CD14-positive monocyte (primary cell): ENCODE results near the gene INPP4A. TPM values are rescaled to one million over a fixed set of nuclear protein-coding genes. Genes with fewer than 3 reads are reported as not detected.

ENCODE experiments used
- DNase-seq, 3 donors: peaks; one replicate each; pipeline ENCODE4 v3.0.0-alpha.2; 2011 to 2022
- H2AFZ ChIP-seq: 2 replicates; pipeline ENCODE4 v1.6.0; 2012; ENCODE audit warnings: mild to moderate bottlenecking, low read depth, low read length, inconsistent platforms; ENCODE audit not compliant: insufficient read depth, poor library complexity, severe bottlenecking
- H3K27ac ChIP-seq, 2 donors: 1 replicate in 1 of 2; 2 replicates in 1 of 2; pipeline ENCODE4 v1.5.1; 2012 to 2013; ENCODE audit warnings: low read length in 2 of 2, control low read depth in 1 of 2, inconsistent platforms in 1 of 2, low read depth in 1 of 2, mild to moderate bottlenecking in 1 of 2
- H3K27me3 ChIP-seq, 2 donors: one replicate each; pipeline versions ENCODE4 v1.6.0 to v1.6.1; 2011 to 2013; ENCODE audit warnings: low read length in 2 of 2; ENCODE audit not compliant: control insufficient read depth in 2 of 2, insufficient read depth in 2 of 2
- H3K36me3 ChIP-seq, 2 donors: replicated peaks in 1 of 2; 1 replicate in 1 of 2; 2 replicates in 1 of 2; pipeline versions ENCODE4 v1.5.1 to v1.6.1; 2012 to 2013; ENCODE audit warnings: low read length in 2 of 2, control low read depth in 1 of 2, inconsistent platforms in 1 of 2, mild to moderate bottlenecking in 1 of 2; ENCODE audit not compliant: insufficient read depth in 2 of 2, control insufficient read depth in 1 of 2
- H3K4me1 ChIP-seq, 2 donors: 1 replicate in 1 of 2; 2 replicates in 1 of 2; pipeline versions ENCODE4 v1.5.1 to v1.6.1; 2012 to 2013; ENCODE audit warnings: low read length in 2 of 2, control low read depth in 1 of 2, inconsistent platforms in 1 of 2, mild to moderate bottlenecking in 1 of 2, moderate library complexity in 1 of 2; ENCODE audit not compliant: insufficient read depth in 2 of 2, control insufficient read depth in 1 of 2
- H3K4me2 ChIP-seq: replicated peaks from 2 replicates; pipeline ENCODE3; 2012; ENCODE audit warnings: low read length, moderate library complexity, mild to moderate bottlenecking; ENCODE audit not compliant: poor library complexity, severe bottlenecking; ENCODE audit errors: extremely low read depth
- H3K4me3 ChIP-seq, 3 experiments: fragments of 200-600 bp in 1 of 3; sonication (generic) in 1 of 3; replicated peaks in 1 of 3; 1 replicate in 2 of 3; 2 replicates in 1 of 3; pipeline ENCODE4 v1.5.1; 2011 to 2013; ENCODE audit warnings: low read length in 3 of 3, mild to moderate bottlenecking in 3 of 3, control low read depth in 2 of 3, low read depth in 2 of 3, inconsistent platforms in 1 of 3, moderate library complexity in 1 of 3
- H3K79me2 ChIP-seq: 2 replicates; pipeline ENCODE4 v1.6.0; 2012; ENCODE audit warnings: mild to moderate bottlenecking, control low read depth, inconsistent platforms, low read length, moderate library complexity; ENCODE audit not compliant: insufficient read depth
- H3K9ac ChIP-seq: 2 replicates; pipeline ENCODE4 v1.6.0; 2017; ENCODE audit warnings: low read length, mild to moderate bottlenecking; ENCODE audit not compliant: insufficient read depth, poor library complexity, severe bottlenecking
- H3K9me3 ChIP-seq, 2 donors: replicated peaks in 1 of 2; 1 replicate in 1 of 2; 2 replicates in 1 of 2; pipeline versions ENCODE4 v1.5.1 to v1.6.1; 2012 to 2013; ENCODE audit warnings: low read length in 2 of 2, control low read depth in 1 of 2; ENCODE audit not compliant: control insufficient read depth in 1 of 2, insufficient read depth in 1 of 2
- H4K20me1 ChIP-seq: 2 replicates; pipeline ENCODE4 v1.6.0; 2012; ENCODE audit warnings: mild to moderate bottlenecking, low read length, control low read depth, moderate library complexity; ENCODE audit not compliant: insufficient read depth
- H3K27ac Mint-ChIP-seq, 7 donors: one replicate each; pipeline ENCODE4 v1.8.0; 2020; ENCODE audit warnings: mild to moderate bottlenecking in 7 of 7, mixed read lengths in 7 of 7, moderate library complexity in 6 of 7, inconsistent platforms in 2 of 7
- H3K27me3 Mint-ChIP-seq, 3 donors: one replicate each; pipeline ENCODE4 v1.8.0; 2021 to 2022; ENCODE audit warnings: low read depth in 3 of 3, mild to moderate bottlenecking in 3 of 3, mixed read lengths in 3 of 3, moderate library complexity in 3 of 3, inconsistent platforms in 1 of 3
- H3K36me3 Mint-ChIP-seq, 2 donors: one replicate each; pipeline ENCODE4 v1.8.0; 2020; ENCODE audit warnings: mixed read lengths in 2 of 2, inconsistent platforms in 1 of 2, mild to moderate bottlenecking in 1 of 2
- H3K4me1 Mint-ChIP-seq: one replicate; pipeline ENCODE4 v1.8.0; 2020; ENCODE audit warnings: mild to moderate bottlenecking, mixed read lengths
- H3K4me3 Mint-ChIP-seq, 2 donors: one replicate each; pipeline ENCODE4 v1.8.0; 2020; ENCODE audit warnings: mild to moderate bottlenecking in 2 of 2, mixed read lengths in 2 of 2, moderate library complexity in 1 of 2
- H3K9me3 Mint-ChIP-seq, 7 donors: one replicate each; pipeline ENCODE4 v1.8.0; 2020 to 2022; ENCODE audit warnings: mixed read lengths in 7 of 7, mild to moderate bottlenecking in 6 of 7, moderate library complexity in 6 of 7, inconsistent platforms in 2 of 7
- CTCF ChIP-seq: fragments of 200-600 bp; IDR thresholded peaks from one replicate; pipeline ENCODE4 v1.8.0; 2022; ENCODE audit warnings: antibody characterized with exemption, mild to moderate bottlenecking
- WGBS: methylation state at CpG from one replicate; pipeline ENCODE4 v1.1.5; 2013; ENCODE audit warnings: missing lambda C conversion rate; ENCODE audit not compliant: insufficient coverage; 5-methylcytosine and 5-hydroxymethylcytosine counted together
- intact Hi-C, 2 donors: fragments of 100-400 bp; cut with micrococcal nuclease; formaldehyde crosslinking; loops; one replicate each; pipeline versions ENCODE4 v1.15.0 to v1.15.1; 2023
- polyA plus RNA-seq, 3 donors: library from polyadenylated mRNA; depleted of rRNA in 1 of 3; unstranded in 2 of 3; stranded (reverse) in 1 of 3; fragments of 300-500 nt in 2 of 3; fragments of >200 nt in 1 of 3; fragmentation: Illumina TruSeq in 2 of 3; gene quantifications; 1 replicate in 2 of 3; 2 replicates in 1 of 3; pipeline ENCODE4 v1.2.3, GENCODE V29; 2012 to 2021

INPP4A gene
- polyA plus RNA-seq, 3 donors: 13.7 to 52.4 (median 20.7) TPM

- H3K79me2 ChIP-seq: peaks cover 5% of the 10 kb centered on the region
- no CpG with 5 or more reads among the region's 1 CpG for WGBS
- H3K9ac ChIP-seq: no peak overlapping the region
- Mint-ChIP-seq H3K36me3 (peaks cover 58 to 81% of the 10 kb centered on the region in 2 donors), H3K4me3 (no peak overlapping the region), H3K9me3 (peaks cover 0 to 4% (median 2%) of the 10 kb centered on the region in 7 donors), H3K27me3 (no peaks in the 10 kb centered on the region), H3K27ac (peak overlapping the region in 1 of 7 donors; percentile 60), H3K4me1 (no peaks in the 10 kb centered on the region)
- DNase-seq: no peak
- H3K27ac ChIP-seq: no peak overlapping the region
- H4K20me1 ChIP-seq: peaks cover 32% of the 10 kb centered on the region
- peaks cover 0 to 2% of the 10 kb centered on the region in 2 donors for H3K9me3 ChIP-seq
- no peak overlapping the region for H2AFZ ChIP-seq
- TF ChIP-seq CTCF: no peak
- no peaks in the 10 kb centered on the region for H3K27me3 ChIP-seq
- H3K4me2 ChIP-seq: no peak overlapping the region
- H3K4me1 ChIP-seq: no peaks in the 10 kb centered on the region
- intact Hi-C loops: no loop called here
- H3K36me3 ChIP-seq: peaks cover 45 to 78% of the 10 kb centered on the region in 2 donors
- H3K4me3 ChIP-seq: no peak overlapping the region
Measured at GRCh38 chr2:98598781-98599428, 154.2 kb downstream of the INPP4A start.

- WGBS: 80% methylated on average over 1 of the region's 3 CpGs
- Histone ChIP-seq H2AFZ (no peak overlapping the region), H3K36me3 (peaks cover 41 to 69% of the 10 kb centered on the region in 2 donors), H3K4me1 (peaks cover 2 to 3% of the 10 kb centered on the region in 2 donors), H3K9me3 (no peaks in the 10 kb centered on the region), H3K79me2 (peaks cover 25% of the 10 kb centered on the region), H4K20me1 (peaks cover 38% of the 10 kb centered on the region), H3K27ac (no peak overlapping the region), H3K4me2 (no peak overlapping the region), H3K9ac (no peak overlapping the region), H3K4me3 (no peak overlapping the region), H3K27me3 (no peaks in the 10 kb centered on the region)
- Mint-ChIP-seq H3K36me3 (peaks cover 47 to 68% of the 10 kb centered on the region in 2 donors), H3K4me1 (peaks cover 13% of the 10 kb centered on the region), H3K27me3 (no peaks in the 10 kb centered on the region), H3K4me3 (no peak overlapping the region), H3K9me3 (no peaks in the 10 kb centered on the region), H3K27ac (peak overlapping the region in 1 of 7 donors; percentile 41)
- intact Hi-C loops: loop anchor here (10.0 kb wide), 2 partner anchors 147 to 733 kb away; partner anchors contain the start of genes EIF5B (in 1 of the 2) and TXNDC9 (in 1 of the 2)
- DNase-seq: peak in 2 of 3 donors; percentile 9 to 12
- TF ChIP-seq CTCF: peak; percentile 48
Measured at GRCh38 chr2:98601532-98602132, 157.0 kb downstream of the INPP4A start.
